Gastrocnemius medialis (tissue), 4 donors: ENCODE results near the gene LDAF1. TPM values are rescaled to one million over a fixed set of nuclear protein-coding genes. Genes with fewer than 3 reads are reported as not detected.

Source experiments
- ATAC-seq, 2 donors: fragments of 150-250 bp; one replicate each; pipeline ENCODE4 v1.9.1; 2016
- DNase-seq, 2 donors: peaks; one replicate each; pipeline ENCODE4 v3.0.0-alpha.2; 2019
- H3K27ac ChIP-seq, 4 donors: fragments of 200-600 bp; sonication (generic); 1 replicate in 1 of 4; 2 replicates in 3 of 4; pipeline ENCODE4 v1.5.1; 2016 to 2018; ENCODE audit warnings: mild to moderate bottlenecking in 2 of 4, moderate library complexity in 1 of 4
- H3K27me3 ChIP-seq, 3 donors: fragments of 200-600 bp; sonication (generic) in 2 of 3; 1 replicate in 1 of 3; 2 replicates in 2 of 3; pipeline versions ENCODE4 v1.5.1 to v1.6.0; 2016 to 2019; ENCODE audit warnings: mild to moderate bottlenecking in 1 of 3, moderate library complexity in 1 of 3
- H3K36me3 ChIP-seq, 2 donors: fragments of 200-600 bp; sonication (generic) in 1 of 2; one replicate each; pipeline ENCODE4 v1.5.1; 2017 to 2018
- H3K4me1 ChIP-seq, 2 donors: fragments of 200-600 bp; sonication (generic) in 1 of 2; one replicate each; pipeline ENCODE4 v1.5.1; 2016 to 2017; ENCODE audit warnings: mild to moderate bottlenecking in 2 of 2
- H3K4me3 ChIP-seq, 4 donors: fragments of 200-600 bp; sonication (generic) in 3 of 4; 1 replicate in 1 of 4; 2 replicates in 3 of 4; pipeline ENCODE4 v1.5.1; 2016 to 2019; ENCODE audit warnings: mild to moderate bottlenecking in 2 of 4
- H3K9me3 ChIP-seq, 3 donors: fragments of 200-600 bp; sonication (generic) in 2 of 3; 1 replicate in 1 of 3; 2 replicates in 2 of 3; pipeline ENCODE4 v1.5.1; 2016 to 2019
- CTCF ChIP-seq, 5 experiments: fragments of 450-650 bp in 3 of 5; fragments of 200-600 bp in 2 of 5; sonication (generic) in 2 of 5; IDR thresholded peaks in 4 of 5; conservative IDR thresholded peaks in 1 of 5; 1 replicate in 4 of 5; 2 replicates in 1 of 5; pipeline ENCODE4 v1.5.1; 2016 to 2019; ENCODE audit warnings: antibody characterized with exemption in 5 of 5, mild to moderate bottlenecking in 3 of 5, moderate library complexity in 3 of 5
- POLR2A ChIP-seq, 2 donors: fragments of 450-650 bp; IDR thresholded peaks; one replicate each; pipeline ENCODE4 v1.6.1; 2017; ENCODE audit warnings: antibody characterized with exemption in 2 of 2, mild to moderate bottlenecking in 2 of 2, moderate library complexity in 2 of 2
- in situ Hi-C, 4 donors: fragments of 200-750 bp; cut with MboI; loops; one replicate each; pipeline versions ENCODE4 v1.15.0 to v1.8.0; 2017; ENCODE audit warnings: low sequenced_read_pairs in 4 of 4
- intact Hi-C: fragments of 100-400 bp; cut with DNase I; formaldehyde crosslinking; loops from one replicate; pipeline ENCODE4 v1.15.1; 2023; ENCODE audit warnings: low total_unique reads
- total RNA-seq, 4 donors: library from RNA; depleted of rRNA; stranded (reverse); fragments of >200 nt; gene quantifications; one replicate each; pipeline versions ENCODE4 v1.1.0 to v1.2.3, GENCODE V29; 2016

LDAF1 gene
- total RNA-seq, 4 donors from 2014 or later = 19.4 to 70.0 (median 34.3) TPM

DNA sequence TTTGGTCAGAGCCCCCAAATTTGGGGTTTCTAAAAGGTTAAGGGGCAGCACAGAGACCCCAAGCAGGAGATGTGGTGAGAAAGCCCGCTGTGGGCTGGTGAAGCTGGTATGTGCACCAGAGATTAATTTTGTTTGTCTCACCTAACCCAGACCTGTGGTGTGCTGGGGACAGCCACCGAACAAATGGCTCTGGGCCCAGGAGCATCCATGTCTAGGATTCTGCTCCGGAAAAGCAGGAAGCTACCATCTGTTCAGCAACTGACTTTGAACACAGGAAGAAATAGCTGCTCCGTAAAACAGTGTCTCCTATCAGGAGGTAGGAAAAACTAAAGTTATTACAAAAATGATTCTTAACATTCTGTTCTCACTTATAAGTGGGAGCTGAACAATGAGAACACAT, 55.6 kb downstream of the LDAF1 start:
- no peak overlapping the region for H3K27ac ChIP-seq
- no peak for TF ChIP-seq POLR2A (IDR thresholded peaks at IDR 0.05)
- TF ChIP-seq CTCF (IDR thresholded peaks at IDR 0.05 in 4 of 5, conservative IDR thresholded peaks at IDR 0.05 in 1 of 5) = no peak
- no peak for DNase-seq
- peaks cover 0 to 4% (median 0%) of the 10 kb centered on the region in 3 donors for H3K27me3 ChIP-seq
- intact Hi-C loops = no loop called here
- no peak for ATAC-seq
- H3K4me1 ChIP-seq = no peaks in the 10 kb centered on the region
- no peaks in the 10 kb centered on the region for H3K9me3 ChIP-seq
- H3K4me3 ChIP-seq = no peak overlapping the region
- H3K36me3 ChIP-seq = no peaks in the 10 kb centered on the region
- in situ Hi-C loops = no loop called here

DNA sequence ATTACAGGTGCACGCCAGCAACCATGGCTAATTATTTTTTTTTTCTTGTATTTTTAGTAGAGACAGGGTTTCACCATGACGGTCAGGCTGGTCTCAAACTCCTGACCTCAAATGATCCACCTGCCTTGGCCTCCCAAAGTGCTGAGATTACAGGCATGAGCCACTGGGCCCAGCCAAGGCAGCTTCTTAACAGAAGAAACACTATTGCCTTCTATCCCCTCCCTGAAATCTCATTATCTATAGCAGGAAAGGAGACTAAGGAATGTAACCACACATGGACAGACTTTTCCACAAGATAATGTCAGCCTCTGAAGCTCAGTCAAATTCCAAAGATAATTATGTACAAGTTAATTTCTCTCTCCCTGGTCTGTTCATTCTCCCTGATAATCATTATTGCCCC, 58.6 kb downstream of the LDAF1 start:
- intact Hi-C loops = no loop called here
- H3K4me1 ChIP-seq = no peaks in the 10 kb centered on the region
- DNase-seq (no peak), ATAC-seq (no peak)
- no peaks in the 10 kb centered on the region for H3K9me3 ChIP-seq
- peaks cover 0 to 4% (median 0%) of the 10 kb centered on the region in 3 donors for H3K27me3 ChIP-seq
- H3K36me3 ChIP-seq = no peaks in the 10 kb centered on the region
- TF ChIP-seq POLR2A (IDR thresholded peaks at IDR 0.05) (no peak), CTCF (IDR thresholded peaks at IDR 0.05 in 4 of 5, conservative IDR thresholded peaks at IDR 0.05 in 1 of 5) (no peak)
- no peak overlapping the region for H3K4me3 ChIP-seq
- H3K27ac ChIP-seq = no peak overlapping the region
- in situ Hi-C loops = no loop called here

- no peak overlapping the region for H3K4me3 ChIP-seq
- H3K27me3 ChIP-seq = peaks cover 0 to 4% (median 0%) of the 10 kb centered on the region in 3 donors
- in situ Hi-C loops (no loop called here), intact Hi-C loops (no loop called here)
- no peak for ATAC-seq
- no peak for TF ChIP-seq POLR2A (IDR thresholded peaks at IDR 0.05)
- TF ChIP-seq CTCF (IDR thresholded peaks at IDR 0.05 in 4 of 5, conservative IDR thresholded peaks at IDR 0.05 in 1 of 5) = no peak
- H3K9me3 ChIP-seq = no peaks in the 10 kb centered on the region
- no peaks in the 10 kb centered on the region for H3K36me3 ChIP-seq
- H3K4me1 ChIP-seq = no peaks in the 10 kb centered on the region
- no peak for DNase-seq
- H3K27ac ChIP-seq = no peak overlapping the region
Measured at GRCh38 chr16:21218153-21218552, 59.7 kb downstream of the LDAF1 start.

GRCh38 chr16:21219551-21219950, 61.1 kb downstream of the LDAF1 start:
- H3K36me3 ChIP-seq = no peaks in the 10 kb centered on the region
- TF ChIP-seq CTCF (IDR thresholded peaks at IDR 0.05 in 4 of 5, conservative IDR thresholded peaks at IDR 0.05 in 1 of 5) (no peak), POLR2A (IDR thresholded peaks at IDR 0.05) (no peak)
- no peaks in the 10 kb centered on the region for H3K4me1 ChIP-seq
- intact Hi-C loops = no loop called here
- no peaks in the 10 kb centered on the region for H3K9me3 ChIP-seq
- DNase-seq = no peak
- H3K27ac ChIP-seq = no peak overlapping the region
- peaks cover 0 to 8% (median 0%) of the 10 kb centered on the region in 3 donors for H3K27me3 ChIP-seq
- ATAC-seq = no peak
- in situ Hi-C loops = no loop called here
- H3K4me3 ChIP-seq = no peak overlapping the region
